Esophagus squamous epithelium (tissue), 4 donors: ENCODE data around the gene TSHZ2.

Experiments
- POLR2A ChIP-seq, 4 donors: fragments of 450-650 bp; IDR thresholded peaks; one replicate each; pipeline ENCODE4 v1.6.1; 2017; ENCODE audit warnings: antibody characterized with exemption in 4 of 4, mild to moderate bottlenecking in 4 of 4, moderate library complexity in 3 of 4
- TF ChIP-seq, protein P1 (sequence below), 6 experiments: fragments of 450-650 bp in 4 of 6; fragments of 200-600 bp in 2 of 6; sonication (generic) in 2 of 6; IDR thresholded peaks; one replicate each; pipeline ENCODE4 v1.5.1; 2016 to 2019; ENCODE audit warnings: antibody characterized with exemption in 6 of 6, mild to moderate bottlenecking in 4 of 6, moderate library complexity in 4 of 6

DNA sequence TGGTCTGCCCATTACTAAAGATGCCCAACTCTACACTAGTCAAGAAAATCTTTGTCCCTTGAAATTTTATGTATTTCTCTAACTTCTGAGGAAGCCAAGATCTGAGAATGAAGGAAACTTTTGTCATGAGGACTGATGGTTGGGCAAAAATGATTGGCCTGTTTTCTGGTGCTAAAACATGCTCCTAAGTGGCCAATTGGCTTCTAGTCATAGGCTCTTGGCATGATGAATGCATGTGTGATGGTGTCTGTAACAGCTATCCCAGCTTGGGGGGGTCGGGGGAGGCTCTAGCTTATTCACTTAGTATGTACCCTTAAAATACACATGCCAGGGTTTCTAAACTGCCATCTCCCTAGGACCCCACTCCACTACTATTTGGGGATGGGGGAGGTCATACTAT is 392.9 kb downstream of the TSHZ2 start:
- TF ChIP-seq, protein P1, sequence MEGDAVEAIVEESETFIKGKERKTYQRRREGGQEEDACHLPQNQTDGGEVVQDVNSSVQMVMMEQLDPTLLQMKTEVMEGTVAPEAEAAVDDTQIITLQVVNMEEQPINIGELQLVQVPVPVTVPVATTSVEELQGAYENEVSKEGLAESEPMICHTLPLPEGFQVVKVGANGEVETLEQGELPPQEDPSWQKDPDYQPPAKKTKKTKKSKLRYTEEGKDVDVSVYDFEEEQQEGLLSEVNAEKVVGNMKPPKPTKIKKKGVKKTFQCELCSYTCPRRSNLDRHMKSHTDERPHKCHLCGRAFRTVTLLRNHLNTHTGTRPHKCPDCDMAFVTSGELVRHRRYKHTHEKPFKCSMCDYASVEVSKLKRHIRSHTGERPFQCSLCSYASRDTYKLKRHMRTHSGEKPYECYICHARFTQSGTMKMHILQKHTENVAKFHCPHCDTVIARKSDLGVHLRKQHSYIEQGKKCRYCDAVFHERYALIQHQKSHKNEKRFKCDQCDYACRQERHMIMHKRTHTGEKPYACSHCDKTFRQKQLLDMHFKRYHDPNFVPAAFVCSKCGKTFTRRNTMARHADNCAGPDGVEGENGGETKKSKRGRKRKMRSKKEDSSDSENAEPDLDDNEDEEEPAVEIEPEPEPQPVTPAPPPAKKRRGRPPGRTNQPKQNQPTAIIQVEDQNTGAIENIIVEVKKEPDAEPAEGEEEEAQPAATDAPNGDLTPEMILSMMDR (IDR thresholded peaks at IDR 0.05) = no peak
- TF ChIP-seq POLR2A (IDR thresholded peaks at IDR 0.05) = no peak
